Left lung (tissue), 10 donors: ENCODE measurements around the gene C2orf68. TPM values are rescaled to one million over a fixed set of nuclear protein-coding genes. Genes with fewer than 3 reads are reported as not detected.
"Not testable (repeated sequence)": the region's sequence is repeated elsewhere in the genome, so short reads cannot be mapped to it uniquely, and the experiment has no call there.

ENCODE experiments used
- ATAC-seq: fragments of 200-7000 bp; cut with Tn5 transposase; one replicate; pipeline ENCODE4 v1.9.1; 2020; ENCODE audit warnings: moderate library complexity
- DNase-seq, 4 donors: peaks; one replicate each; pipeline ENCODE4 v3.0.0-alpha.2; 2013 to 2020
- H3K27ac ChIP-seq, 2 donors: fragments of 200-600 bp; sonication (generic) in 1 of 2; one replicate each; pipeline versions ENCODE4 v1.5.0 to v1.8.0; 2020 to 2021
- H3K27me3 ChIP-seq, 2 donors: fragments of 200-600 bp; sonication (generic) in 1 of 2; one replicate each; pipeline versions ENCODE4 v1.5.0 to v1.8.0; 2020 to 2021
- H3K36me3 ChIP-seq, 2 donors: fragments of 200-600 bp; sonication (generic) in 1 of 2; one replicate each; pipeline versions ENCODE4 v1.5.0 to v1.8.0; 2020 to 2021
- H3K4me1 ChIP-seq, 2 donors: fragments of 200-600 bp; one replicate each; pipeline ENCODE4 v1.8.0; 2021
- H3K4me3 ChIP-seq, 2 donors: fragments of 200-600 bp; sonication (generic) in 1 of 2; one replicate each; pipeline versions ENCODE4 v1.5.0 to v1.8.0; 2020 to 2021; ENCODE audit warnings: mild to moderate bottlenecking in 1 of 2
- H3K9me3 ChIP-seq, 2 donors: fragments of 200-600 bp; sonication (generic) in 1 of 2; one replicate each; pipeline versions ENCODE4 v1.5.0 to v1.8.0; 2020 to 2021
- CTCF ChIP-seq, 2 donors: fragments of 200-600 bp; sonication (generic) in 1 of 2; IDR thresholded peaks; one replicate each; pipeline versions ENCODE4 v1.5.0 to v1.8.0; 2021; ENCODE audit warnings: antibody characterized with exemption in 2 of 2
- intact Hi-C, 2 donors: fragments of 100-400 bp; cut with DNase I; formaldehyde crosslinking; loops; one replicate each; pipeline versions ENCODE4 v1.11.2 to v1.14.2; 2022
- polyA plus RNA-seq, 6 donors: library from polyadenylated mRNA; unstranded; fragments of 120-200 nt; gene quantifications; one replicate each; pipeline ENCODE4 v1.2.1, GENCODE V29; 2013; ENCODE audit not compliant: insufficient read length in 6 of 6
- total RNA-seq, 2 donors: library from RNA; stranded (reverse); fragmentation: NEBNext Ultra II Directional; extraction: Animal tissue kit (Norgen Biotek cat#: 25700); gene quantifications; one replicate each; pipeline ENCODE4 v1.2.1, GENCODE V29; 2021
- donor health status: DM: no; HTN: yes; CAD: no.
- donor health status: DM: no; HTN: no; CAD: no.

C2orf68 gene
- total and polyA plus RNA-seq, 8 donors: 37.0 to 79.0 (median 72.5) TPM

DNA sequence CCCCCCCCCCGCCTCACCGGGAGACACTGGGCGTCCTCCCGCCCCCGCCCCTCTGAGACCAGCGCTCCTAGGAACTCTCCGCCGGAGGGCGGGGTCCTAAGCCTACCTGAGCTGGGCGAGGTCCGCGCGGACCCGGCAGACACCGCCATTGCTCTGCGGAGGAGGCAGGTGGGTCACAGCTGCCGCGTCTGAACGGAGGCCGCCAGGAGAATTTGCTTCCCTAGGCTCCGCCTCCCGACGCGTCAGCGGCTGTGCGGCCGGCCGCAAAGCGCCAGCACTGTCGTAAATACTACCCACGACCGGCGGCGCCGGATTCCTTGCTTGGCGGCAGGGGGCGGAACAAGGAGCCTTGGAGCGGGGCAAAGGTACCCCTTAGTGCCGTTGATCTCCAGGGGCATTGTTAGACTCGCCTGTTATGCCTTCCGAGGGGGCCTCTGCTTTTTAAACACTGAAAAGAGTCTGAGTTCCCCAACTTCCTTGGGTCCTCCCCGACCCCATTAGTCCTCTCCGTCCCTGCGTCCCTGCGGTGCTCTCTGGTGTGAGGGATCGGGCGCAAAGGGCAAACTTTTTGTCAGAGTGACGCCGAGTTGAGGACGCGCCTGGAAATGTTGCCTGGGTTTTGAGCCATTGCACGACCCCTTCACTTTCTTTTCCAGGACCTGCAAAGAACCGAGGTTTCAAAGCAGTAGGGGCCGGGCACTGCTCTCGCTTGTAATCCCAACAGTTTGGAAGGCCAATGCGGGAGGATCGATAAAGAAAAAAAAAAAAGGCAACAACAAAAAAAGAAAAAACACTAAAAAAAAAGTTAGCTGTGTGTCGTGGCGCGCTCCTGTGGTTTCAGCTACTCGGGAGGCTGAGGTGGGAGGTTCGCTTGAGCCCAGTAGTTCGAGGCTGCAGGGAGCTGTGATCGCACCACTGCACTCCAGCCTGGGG lies 50.3 kb downstream of the C2orf68 start, which contains the start of gene GGCX:
Gene GGCX (minus strand): TSS at position 214 of the 933 bp plus-strand sequence. CDS start 65 bp downstream, at position 149.
- peak; percentile 94 for ATAC-seq
- peak in 1 of 2 donors; percentile 32 for TF ChIP-seq CTCF (IDR thresholded peaks at IDR 0.05)

GRCh38 chr2:85560812-85561279 lies 51.0 kb downstream of the C2orf68 start:
- intact Hi-C loops: no loop called here
- Histone ChIP-seq H3K36me3 (peaks cover 0 to 23% of the 10 kb centered on the region in 2 donors), H3K4me3 (peak overlapping the region; percentile 73 to 78), H3K27me3 (no peaks in the 10 kb centered on the region), H3K4me1 (peaks cover 4 to 29% of the 10 kb centered on the region in 2 donors), H3K27ac (peak overlapping the region; percentile 87), H3K9me3 (no peaks in the 10 kb centered on the region)
- DNase-seq (no peak), ATAC-seq (peak; percentile 5)
- TF ChIP-seq CTCF (IDR thresholded peaks at IDR 0.05): no peak

More for the DNA sequence above, 50.3 kb downstream of the C2orf68 start, which contains the start of gene GGCX:
- DNase-seq: peak; percentile 94 to 99 (median 97)
- H3K27me3 ChIP-seq: no peaks in the 10 kb centered on the region
- H3K9me3 ChIP-seq: no peaks in the 10 kb centered on the region
- H3K36me3 ChIP-seq: peaks cover 0 to 16% of the 10 kb centered on the region in 2 donors
- intact Hi-C loops: no loop called here
- peaks cover 4 to 29% of the 10 kb centered on the region in 2 donors for H3K4me1 ChIP-seq
- peak within 1 kb of the TSS; percentile 87 for H3K27ac ChIP-seq
- H3K4me3 ChIP-seq: peak within 1 kb of the TSS; percentile 73 to 78

GRCh38 chr2:85560403-85560726 lies 51.5 kb downstream of the C2orf68 start:
- H3K27me3 ChIP-seq, ATAC-seq, H3K9me3 ChIP-seq, intact Hi-C loops, DNase-seq: not testable (repeated sequence)
- H3K4me3 ChIP-seq: peak overlapping the region; percentile 73 to 78
- peaks cover 0 to 27% of the 10 kb centered on the region in 2 donors for H3K36me3 ChIP-seq
- H3K27ac ChIP-seq: peak overlapping the region; percentile 87
- H3K4me1 ChIP-seq: peaks cover 4 to 29% of the 10 kb centered on the region in 2 donors

- H3K4me1 ChIP-seq: peaks cover 4 to 29% of the 10 kb centered on the region in 2 donors
- H3K4me3 ChIP-seq: no peak overlapping the region
- no peaks in the 10 kb centered on the region for H3K27me3 ChIP-seq
- intact Hi-C loops: loop anchor here in 1 of 2 donors (10.0 kb wide), 1 partner anchor 143 kb away; the partner anchor contains the start of genes CAPG and SH2D6
- no peak overlapping the region for H3K27ac ChIP-seq
- peaks cover 0 to 49% of the 10 kb centered on the region in 2 donors for H3K36me3 ChIP-seq
- DNase-seq (no peak), ATAC-seq (no peak)
- no peaks in the 10 kb centered on the region for H3K9me3 ChIP-seq
- no peak for TF ChIP-seq CTCF (IDR thresholded peaks at IDR 0.05)
Measured at GRCh38 chr2:85558160-85558559, 53.7 kb downstream of the C2orf68 start.

- peaks cover 0 to 59% of the 10 kb centered on the region in 2 donors for H3K36me3 ChIP-seq
- no peak for TF ChIP-seq CTCF (IDR thresholded peaks at IDR 0.05)
- no peak overlapping the region for H3K27ac ChIP-seq
- H3K4me1 ChIP-seq: peaks cover 6 to 27% of the 10 kb centered on the region in 2 donors
- intact Hi-C loops: loop anchor here in 1 of 2 donors (10.0 kb wide), 1 partner anchor 142 kb away; the partner anchor contains the start of genes CAPG and SH2D6
- no peaks in the 10 kb centered on the region for H3K9me3 ChIP-seq
- no peak for ATAC-seq
- H3K27me3 ChIP-seq: no peaks in the 10 kb centered on the region
- DNase-seq: no peak
- no peak overlapping the region for H3K4me3 ChIP-seq
Measured at GRCh38 chr2:85557130-85557529, 54.7 kb downstream of the C2orf68 start.

Other genes starting within 250 kb of the C2orf68 start
- gene CAPG, start 201.7 kb downstream of the C2orf68 start, total RNA-seq: 100 to 1,000 TPM; 340 to 418 TPM
- gene CAPG, start 201.7 kb downstream of the C2orf68 start, polyA plus RNA-seq: 10 to 100 TPM; 45.8 to 60.1 (median 51.8) TPM
- gene SH2D6, start 193.4 kb downstream of the C2orf68 start, total RNA-seq: under 1 TPM; 0.60 to 0.90 TPM
- 1 to 10 TPM in 2 of 6 donors, under 1 TPM in 4; 0.42 to 1.3 (median 0.80) TPM for gene SH2D6, start 193.4 kb downstream of the C2orf68 start, polyA plus RNA-seq
- 100 to 1,000 TPM; 135 to 194 TPM for gene MAT2A, start 72.9 kb downstream of the C2orf68 start, total RNA-seq
- 100 to 1,000 TPM; 287 to 341 (median 313) TPM for gene MAT2A, start 72.9 kb downstream of the C2orf68 start, polyA plus RNA-seq
- gene GGCX, start 50.6 kb downstream of the C2orf68 start, total RNA-seq: 100 to 1,000 TPM in 1 of 2 donors, 10 to 100 TPM in 1; 71.8 to 126 TPM
- 10 to 100 TPM; 31.9 to 37.9 (median 37.0) TPM for gene GGCX, start 50.6 kb downstream of the C2orf68 start, polyA plus RNA-seq
- 100 to 1,000 TPM; 176 to 250 TPM for gene VAMP8, start 34.5 kb downstream of the C2orf68 start, total RNA-seq
- gene VAMP8, start 34.5 kb downstream of the C2orf68 start, polyA plus RNA-seq: 10 to 100 TPM; 51.8 to 76.7 (median 62.4) TPM
- gene VAMP5, start 27.6 kb downstream of the C2orf68 start, total RNA-seq: 10 to 100 TPM; 58.2 to 87.7 TPM
- gene VAMP5, start 27.6 kb downstream of the C2orf68 start, polyA plus RNA-seq: 10 to 100 TPM; 49.6 to 65.9 (median 55.7) TPM
- 100 to 1,000 TPM; 101 to 107 TPM for gene RNF181, start 16.3 kb downstream of the C2orf68 start, total RNA-seq
- 100 to 1,000 TPM in 3 of 6 donors, 10 to 100 TPM in 3; 94.9 to 109 (median 101) TPM for gene RNF181, start 16.3 kb downstream of the C2orf68 start, polyA plus RNA-seq
- gene TMEM150A, start 9.4 kb downstream of the C2orf68 start, total RNA-seq: 10 to 100 TPM; 28.2 to 39.6 TPM
- 10 to 100 TPM; 11.5 to 16.7 (median 13.2) TPM for gene TMEM150A, start 9.4 kb downstream of the C2orf68 start, polyA plus RNA-seq
- gene USP39, start 4.1 kb upstream of the C2orf68 start, total RNA-seq: 10 to 100 TPM; 44.5 to 45.5 TPM
- 10 to 100 TPM; 55.1 to 70.8 (median 68.5) TPM for gene USP39, start 4.1 kb upstream of the C2orf68 start, polyA plus RNA-seq
- gene SFTPB, start 56.1 kb upstream of the C2orf68 start, total RNA-seq: over 10,000 TPM; 11,570 to 18,328 TPM
- 100 to 1,000 TPM; 183 to 652 (median 403) TPM for gene SFTPB, start 56.1 kb upstream of the C2orf68 start, polyA plus RNA-seq
- 10 to 100 TPM in 1 of 2 donors, 1 to 10 TPM in 1; 9.2 to 10.5 TPM for gene GNLY, start 82.3 kb upstream of the C2orf68 start, total RNA-seq
- 1 to 10 TPM in 5 of 6 donors, under 1 TPM in 1; 0.90 to 7.4 (median 2.0) TPM for gene GNLY, start 82.3 kb upstream of the C2orf68 start, polyA plus RNA-seq
- 10 to 100 TPM; 24.7 to 27.1 TPM for gene ATOH8, start 141.9 kb upstream of the C2orf68 start, total RNA-seq
- gene ATOH8, start 141.9 kb upstream of the C2orf68 start, polyA plus RNA-seq: 10 to 100 TPM; 30.5 to 36.5 (median 34.9) TPM